Sigmoid colon (tissue), 4 donors: Measurements from ENCODE around the gene PRTN3.

Source experiments
- CTCF ChIP-seq, 4 experiments: fragments of 450-650 bp in 3 of 4; fragments of 200-600 bp in 1 of 4; IDR thresholded peaks; one replicate each; pipeline ENCODE4 v1.5.1; 2016 to 2019; ENCODE audit warnings: antibody characterized with exemption in 4 of 4, mild to moderate bottlenecking in 3 of 4, moderate library complexity in 2 of 4
- EP300 ChIP-seq, 4 donors: sonication (generic); formaldehyde crosslinking; IDR thresholded peaks; one replicate each; pipeline ENCODE4 v1.6.1; 2017; ENCODE audit warnings: antibody characterized with exemption in 4 of 4
- POLR2A ChIP-seq, 2 donors: fragments of 450-650 bp; IDR thresholded peaks; one replicate each; pipeline ENCODE4 v1.6.1; 2016; ENCODE audit warnings: antibody characterized with exemption in 2 of 2, mild to moderate bottlenecking in 2 of 2, moderate library complexity in 2 of 2
- POLR2AphosphoS5 ChIP-seq, 4 donors: sonication (generic); formaldehyde crosslinking; IDR thresholded peaks; one replicate each; pipeline ENCODE4 v1.6.1; 2017; ENCODE audit warnings: antibody characterized with exemption in 4 of 4

DNA sequence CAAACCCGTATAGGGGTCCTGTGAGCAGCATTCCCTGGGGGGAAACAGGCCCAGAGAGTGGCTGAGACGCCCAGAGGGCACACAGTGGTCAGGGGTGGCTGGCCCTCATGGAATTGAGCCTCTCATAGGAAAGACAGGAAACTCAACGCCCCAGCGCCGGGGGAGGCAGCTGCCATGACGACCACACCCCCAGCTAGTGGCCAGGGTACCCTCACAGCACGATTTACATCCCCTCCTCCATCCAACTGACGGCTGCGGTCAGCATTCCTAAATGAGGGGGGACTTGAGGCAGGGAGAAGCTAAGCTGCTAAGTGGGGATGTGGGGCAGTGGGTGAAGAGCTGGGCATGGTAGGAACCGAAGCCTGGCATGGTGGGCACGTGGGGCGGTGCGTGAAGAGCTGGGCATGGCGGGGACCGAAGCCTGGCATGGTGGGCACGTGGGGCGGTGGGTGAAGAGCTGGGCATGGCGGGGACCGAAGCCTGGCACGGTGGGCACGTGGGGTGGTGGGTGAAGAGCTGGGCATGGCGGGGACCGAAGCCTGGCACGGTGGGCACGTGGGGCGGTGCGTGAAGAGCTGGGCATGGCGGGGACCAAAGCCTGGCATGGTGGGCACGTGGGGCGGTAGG lies 42.2 kb downstream of the PRTN3 start:
- TF ChIP-seq CTCF (IDR thresholded peaks at IDR 0.05) (no peak), EP300 (IDR thresholded peaks at IDR 0.05) (no peak), POLR2A (IDR thresholded peaks at IDR 0.05) (no peak), POLR2AphosphoS5 (IDR thresholded peaks at IDR 0.05) (no peak)
